Activated naive CD4-positive, alpha-beta T cell treated with Interleukin-2 at 50 U/mL for 16 hours (primary cell): ENCODE results near the gene RPS25.
A peak's percentile ranks its signal among the peaks of the same experiment; 100 is the strongest.
"Not testable (repeated sequence)": the region's sequence is repeated elsewhere in the genome, so short reads cannot be mapped to it uniquely, and the experiment has no call there.

ENCODE experiments used
- DNase-seq: peaks from one replicate; pipeline ENCODE4 v3.0.0-alpha.2; 2020

The RPS25 gene

DNA sequence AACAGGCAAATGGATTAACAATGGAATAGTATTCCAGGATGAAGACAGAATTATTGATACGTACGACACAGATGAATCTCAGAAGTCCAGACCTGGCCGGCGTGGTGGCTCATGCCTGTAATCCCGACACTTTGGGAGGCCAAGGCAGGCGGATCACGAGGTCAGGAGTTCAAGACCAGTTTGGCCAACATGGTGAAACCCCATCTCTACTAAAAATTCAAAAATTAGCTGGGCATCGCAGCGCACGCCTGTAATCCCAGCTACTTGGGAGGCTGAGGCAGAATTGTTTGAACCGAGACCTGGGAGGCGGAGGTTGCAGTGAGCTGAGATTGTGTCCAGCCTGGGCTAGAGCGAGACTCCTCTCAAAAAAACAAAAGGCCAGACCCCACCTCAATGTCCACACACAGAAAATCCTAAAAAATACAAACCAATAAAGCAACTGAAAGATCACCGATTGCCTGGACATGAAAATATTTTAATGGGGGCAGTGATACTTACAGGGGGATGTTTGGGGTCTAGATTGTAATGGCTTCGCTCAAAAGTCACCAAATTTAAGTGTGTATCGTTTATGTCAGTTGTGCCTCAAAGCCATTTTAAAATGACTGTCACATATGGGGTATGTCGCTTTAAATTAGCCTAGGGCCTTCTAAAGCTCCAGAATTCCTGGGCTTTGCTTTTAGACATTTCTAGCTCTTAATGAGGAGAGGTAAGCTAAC lies 3.8 kb downstream of the RPS25 start:
- DNase-seq, result no peak

DNA sequence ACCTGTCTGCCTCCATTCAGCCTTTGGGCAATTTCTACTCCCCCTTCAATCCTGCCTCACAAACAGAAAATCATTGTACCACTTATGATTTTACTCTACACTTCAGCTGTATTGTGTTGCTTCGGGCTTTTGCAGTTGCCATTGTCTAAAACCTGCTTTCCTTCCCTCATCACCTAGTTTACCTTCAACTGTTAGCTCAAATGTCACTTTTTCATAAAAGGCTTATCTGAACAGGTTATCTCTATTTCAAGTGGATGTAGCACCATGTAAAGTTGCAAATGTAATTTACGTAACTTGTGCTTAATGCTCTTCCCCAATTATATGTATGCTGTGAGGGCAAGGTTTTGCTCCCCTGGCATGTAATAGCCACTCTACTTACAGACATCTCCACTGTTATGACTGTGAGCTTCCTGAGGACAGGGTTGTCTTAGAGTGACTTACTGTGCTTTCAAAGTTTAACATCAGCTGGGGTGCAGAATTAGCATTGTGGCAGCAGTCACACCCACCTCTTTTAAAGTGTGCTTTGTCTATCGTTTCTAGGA lies 5.4 kb downstream of the RPS25 start:
- DNase-seq, result no peak

DNA sequence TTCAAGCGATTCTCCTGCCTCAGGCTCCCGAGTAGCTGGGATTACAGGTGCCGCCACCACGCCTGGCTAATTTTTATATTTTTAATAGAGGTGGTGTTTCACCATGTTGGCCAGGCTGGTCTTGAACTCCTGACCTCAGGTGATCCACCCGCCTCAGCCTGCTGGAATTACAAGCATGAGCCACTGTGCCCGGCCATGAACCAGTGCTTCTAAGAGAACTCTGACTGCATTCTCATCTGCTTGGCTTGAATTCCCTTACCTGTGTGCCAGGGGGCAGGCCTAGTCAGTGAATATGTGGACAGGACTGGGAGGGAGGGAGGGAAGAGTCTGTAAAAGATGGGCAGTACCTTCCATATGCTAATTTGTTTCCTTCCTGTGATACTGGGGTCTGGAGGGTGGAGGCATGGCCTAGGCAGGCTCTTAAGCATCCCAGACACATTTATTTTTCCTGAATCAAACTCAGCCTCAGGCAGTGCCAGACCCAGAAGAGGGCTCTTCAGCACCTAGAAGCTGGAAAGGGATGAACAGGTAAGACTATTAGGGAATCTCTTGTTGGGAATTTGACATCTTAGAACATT lies 6.6 kb downstream of the RPS25 start:
- DNase-seq, result no peak

DNA sequence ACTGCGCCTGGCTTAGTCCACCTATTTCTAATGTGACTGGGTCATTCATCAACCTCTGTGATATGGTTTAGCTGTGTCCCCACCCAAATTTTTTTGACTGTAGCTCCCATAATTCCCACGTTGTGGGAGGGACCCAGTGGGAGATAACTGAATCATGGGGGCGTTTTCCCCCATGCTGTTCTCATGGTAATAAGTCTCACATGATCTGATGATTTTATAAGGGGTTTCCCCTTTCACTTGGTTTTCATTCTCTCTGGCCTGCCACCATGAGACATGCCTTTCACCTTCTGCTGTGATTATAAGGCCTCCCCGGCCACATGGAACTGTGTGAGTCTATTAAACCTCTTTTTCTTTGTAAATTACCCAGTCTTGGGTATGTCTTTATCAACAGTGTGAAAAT lies 11.5 kb downstream of the RPS25 start:
- no peak for DNase-seq

DNA sequence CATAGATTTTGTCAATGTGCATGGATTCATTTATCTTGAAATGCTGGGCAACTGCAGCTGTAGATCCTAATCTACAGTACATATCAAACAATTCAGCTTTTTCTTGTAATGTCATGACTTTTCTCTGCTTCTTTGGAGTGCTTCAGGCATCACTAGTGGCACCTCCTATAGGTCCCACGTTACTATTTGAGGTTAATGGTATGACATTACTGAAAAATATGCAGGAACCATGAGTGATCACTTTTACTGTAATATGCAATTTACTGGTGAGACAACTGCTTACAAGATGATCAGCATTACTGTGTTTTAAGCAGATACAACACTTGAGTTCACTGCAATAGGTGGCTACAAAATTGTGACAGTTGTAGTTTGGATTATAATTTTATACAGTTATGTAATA lies 17.2 kb downstream of the RPS25 start:
- DNase-seq, result no peak

DNA sequence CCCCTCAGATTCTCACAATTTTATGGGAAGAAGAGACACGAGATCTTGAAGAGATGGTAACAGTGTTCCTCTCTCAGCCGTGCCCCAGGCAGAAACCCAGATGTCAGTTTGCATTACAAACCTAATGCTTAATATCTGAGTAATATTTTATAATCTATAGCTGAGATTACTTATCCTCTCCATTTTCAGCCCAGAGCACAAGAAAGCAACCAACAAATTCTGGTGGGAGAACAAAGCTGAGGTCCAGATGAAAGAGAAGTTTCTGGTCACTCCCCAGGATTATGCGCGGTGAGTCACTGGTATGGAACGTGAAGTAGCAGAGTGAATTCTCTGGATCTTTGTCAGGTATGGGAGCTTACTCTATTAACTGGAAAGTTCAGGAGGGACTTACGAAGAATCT lies 19.3 kb downstream of the RPS25 start:
- no peak for DNase-seq

DNA sequence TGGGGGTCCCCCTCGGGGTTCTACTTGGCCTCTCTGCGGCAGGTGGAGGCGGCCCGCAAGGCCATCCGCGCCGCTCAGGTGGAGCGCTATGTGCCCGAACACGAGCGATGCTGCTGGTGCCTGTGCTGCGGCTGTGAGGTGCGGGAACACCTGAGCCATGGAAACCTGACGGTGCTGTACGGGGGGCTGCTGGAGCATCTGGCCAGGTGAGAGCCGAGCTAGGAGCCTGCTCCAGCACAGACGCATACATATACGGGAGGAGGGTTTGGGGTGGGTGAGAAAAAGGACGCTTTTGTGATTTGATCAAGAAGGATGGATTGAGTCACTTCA lies 19.8 kb downstream of the RPS25 start:
- DNase-seq, result no peak

DNA sequence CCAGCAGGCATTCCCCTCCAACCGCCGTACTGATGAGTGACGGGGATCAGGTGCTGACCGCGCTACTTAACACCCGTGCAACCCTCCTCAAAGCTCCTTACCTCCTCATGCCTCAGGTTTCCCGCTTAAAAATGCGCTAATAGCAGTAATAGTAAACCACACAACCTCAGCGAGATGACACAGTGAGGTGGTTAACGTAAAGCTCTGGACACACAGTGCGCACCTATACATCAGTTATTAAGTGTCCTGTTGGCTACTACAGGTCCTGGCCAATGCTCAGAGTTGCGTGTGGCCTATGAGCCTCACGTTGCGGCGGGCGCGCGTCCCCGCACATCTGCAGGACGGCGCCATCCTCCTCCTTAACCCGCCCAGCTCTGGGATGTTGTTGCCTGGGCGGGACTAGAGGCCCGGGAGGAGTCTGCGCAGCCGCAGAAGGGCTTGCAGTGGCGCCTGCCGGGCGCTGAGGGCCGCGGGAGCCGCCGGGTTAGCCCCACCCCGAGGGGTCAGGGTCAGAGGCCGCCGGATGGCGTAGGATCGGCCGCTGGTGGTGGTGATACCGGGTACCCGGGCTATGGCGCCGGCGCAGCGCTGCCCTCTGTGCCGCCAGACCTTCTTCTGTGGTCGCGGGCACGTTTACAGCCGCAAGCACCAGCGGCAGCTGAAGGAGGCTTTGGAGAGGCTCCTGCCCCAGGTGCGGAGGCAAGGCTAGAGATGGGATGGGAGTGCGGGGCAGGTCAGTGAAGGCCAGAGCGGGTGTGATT lies 20.3 kb downstream of the RPS25 start, which contains the start of gene CENATAC:
CENATAC (plus strand) TSS at position 512 of the 761 bp plus-strand sequence; CDS start at position 572, 60 bp downstream.
- peak; percentile 97 for DNase-seq

- peak; percentile 41 for DNase-seq
These were observed 21.1 kb downstream of the RPS25 start for GRCh38 chr11:118996926-118997626.

DNA sequence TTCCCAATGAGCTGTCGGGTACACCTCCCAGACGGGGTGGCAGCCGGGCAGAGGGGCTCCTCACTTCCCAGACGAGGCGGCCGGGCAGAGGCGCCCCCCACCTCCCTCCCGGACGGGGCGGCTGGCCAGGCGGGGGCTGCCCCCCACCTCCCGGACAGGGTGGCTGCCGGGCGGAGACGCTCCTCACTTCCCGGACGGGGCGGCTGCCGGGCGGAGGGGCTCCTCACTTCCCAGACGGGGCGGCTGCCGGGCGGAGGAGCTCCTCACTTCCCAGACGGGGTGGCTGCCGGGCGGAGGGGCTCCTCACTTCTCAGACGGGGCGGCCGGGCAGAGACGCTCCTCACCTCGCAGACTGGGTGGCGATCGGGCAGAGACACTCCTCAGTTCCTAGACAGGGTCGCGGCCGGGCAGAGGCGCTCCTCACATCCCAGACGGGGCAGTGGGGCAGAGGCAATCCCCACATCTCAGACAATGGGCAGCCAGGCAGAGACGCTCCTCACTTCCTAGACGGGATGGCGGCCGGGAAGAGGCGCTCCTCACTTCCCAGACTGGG lies 26.6 kb downstream of the RPS25 start:
- not testable (repeated sequence) for DNase-seq

DNA sequence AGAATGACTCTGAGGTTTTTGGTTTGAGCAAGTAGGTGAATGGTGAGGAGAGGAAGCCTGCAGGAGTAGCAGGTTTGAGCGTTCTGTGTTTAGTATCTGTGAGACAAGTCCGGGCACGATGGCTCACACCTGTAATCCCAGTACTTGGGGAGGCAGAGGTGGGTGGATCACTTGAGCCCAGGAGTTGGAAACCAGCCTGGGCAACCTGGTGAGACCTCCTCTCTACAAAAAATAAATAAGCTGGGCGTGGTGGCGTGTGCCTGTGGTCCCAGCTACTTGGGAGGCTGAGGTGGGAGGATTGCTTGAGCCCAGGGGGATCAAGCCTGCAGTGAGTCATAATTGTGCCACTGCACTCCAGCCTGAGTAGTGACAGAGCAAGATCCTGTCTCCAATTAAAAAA lies 29.9 kb downstream of the RPS25 start:
- DNase-seq, result no peak

GRCh38 chr11:118984825-118985224 lies 33.3 kb downstream of the RPS25 start:
- DNase-seq, result no peak

DNA sequence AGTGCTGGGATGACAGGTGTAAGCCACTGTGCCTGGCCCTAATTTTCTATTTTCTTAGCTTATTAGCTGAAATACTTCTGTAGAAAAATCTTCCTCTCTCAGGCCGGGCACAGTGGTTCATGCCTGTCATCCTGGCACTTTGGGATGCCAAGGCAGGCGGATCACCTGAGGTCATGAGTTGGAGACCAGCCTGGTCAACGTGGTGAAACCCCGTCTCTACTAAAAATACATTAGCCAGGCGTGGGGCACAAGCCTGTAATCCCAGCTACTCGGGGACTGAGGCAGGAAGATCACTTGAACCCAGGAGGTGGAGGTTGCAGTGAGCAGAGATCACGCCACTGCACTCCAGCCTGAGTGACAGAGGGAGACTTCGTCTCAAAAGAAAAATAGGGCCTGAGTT lies 33.8 kb downstream of the RPS25 start:
- DNase-seq, result not testable (repeated sequence)

DNA sequence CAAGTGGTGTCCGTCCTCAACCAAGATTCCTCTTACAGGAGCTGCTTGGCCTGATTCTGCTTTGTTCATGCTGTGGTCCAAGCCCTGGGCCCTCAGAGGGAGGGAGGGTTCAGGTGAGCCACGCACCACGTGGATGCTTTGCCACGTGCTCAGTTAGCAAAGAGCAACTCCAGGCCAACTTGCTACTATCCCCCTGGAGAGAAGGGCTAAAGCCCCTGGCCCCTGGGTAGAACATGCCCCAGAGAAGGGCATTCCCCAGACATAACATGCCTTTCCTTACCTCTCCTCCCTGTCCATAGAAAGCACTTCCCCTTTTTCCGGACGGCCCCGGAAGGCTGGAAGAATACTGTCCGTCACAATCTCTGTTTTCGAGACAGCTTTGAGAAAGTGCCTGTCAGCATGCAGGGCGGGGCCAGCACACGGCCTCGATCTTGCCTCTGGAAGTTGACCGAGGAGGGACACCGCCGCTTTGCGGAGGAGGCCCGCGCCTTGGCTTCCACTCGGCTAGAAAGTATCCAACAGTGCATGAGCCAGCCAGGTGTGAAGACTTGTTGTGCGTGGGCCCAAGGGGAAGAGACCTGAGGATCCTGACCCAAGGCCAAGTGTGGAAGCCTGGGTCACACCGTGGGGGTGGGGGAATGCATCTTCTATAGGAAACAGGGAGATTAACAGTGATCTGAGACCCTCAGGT lies 37.8 kb downstream of the RPS25 start:
- DNase-seq, result no peak

- DNase-seq, result no peak
These were observed 38.7 kb downstream of the RPS25 start for GRCh38 chr11:118979434-118979833.

GRCh38 chr11:118975771-118976709 lies 42.1 kb downstream of the RPS25 start:
- no peak for DNase-seq

DNA sequence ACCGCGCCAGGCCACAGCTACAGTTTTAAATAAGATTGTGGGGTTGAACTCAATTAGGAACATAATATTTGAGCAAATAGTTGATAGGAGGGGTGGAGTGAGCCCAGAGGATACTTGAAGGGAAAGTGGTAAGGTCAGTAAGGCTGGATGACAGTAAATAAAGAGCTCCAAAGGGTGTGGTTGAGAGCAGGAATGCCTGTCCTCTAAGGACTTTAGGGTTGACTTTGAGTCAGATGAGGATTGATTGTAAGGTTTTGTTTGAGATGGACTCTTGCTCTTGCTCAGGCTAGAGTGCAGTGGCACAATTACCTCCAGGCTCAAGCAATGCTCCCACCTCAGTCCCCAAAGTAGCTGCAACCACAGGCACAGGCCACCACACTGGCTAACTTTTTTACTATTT lies 44.2 kb downstream of the RPS25 start:
- DNase-seq, result no peak

DNA sequence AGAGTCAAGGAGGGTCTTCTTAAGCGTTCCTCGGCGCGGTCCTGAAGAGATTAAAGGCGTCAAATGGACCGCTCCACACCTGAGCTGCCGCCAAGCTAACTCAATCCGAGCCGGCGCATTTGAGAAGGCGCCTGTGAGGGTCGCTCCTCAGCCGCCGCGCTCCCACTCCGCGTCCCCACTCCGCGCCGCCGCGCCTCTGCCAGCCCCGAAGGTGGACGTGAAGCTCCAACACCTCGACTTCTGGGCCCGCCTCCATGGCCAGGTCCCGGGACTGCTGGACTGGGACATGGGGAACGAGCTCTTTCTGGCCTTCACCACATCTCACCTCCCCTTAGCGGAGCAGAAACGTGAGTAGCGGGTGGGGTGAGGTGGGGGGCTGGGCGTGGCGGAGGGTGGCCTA lies 46.5 kb downstream of the RPS25 start, which contains the start of gene FOXR1:
FOXR1 (plus strand) TSS at position 116 of the 400 bp plus-strand sequence; CDS start at position 287, 171 bp downstream.
- no peak for DNase-seq

GRCh38 chr11:118969508-118969907 lies 48.6 kb downstream of the RPS25 start:
- not testable (repeated sequence) for DNase-seq
